UCSD-AML1 (cell line): ENCODE results near the gene GALNTL6.

Source experiments
- DNase-seq: peaks from one replicate; lab custom pipeline; 2025; ENCODE audit not compliant: unreplicated experiment; lab: John Stamatoyannopoulos, UW

The GALNTL6 gene

DNA sequence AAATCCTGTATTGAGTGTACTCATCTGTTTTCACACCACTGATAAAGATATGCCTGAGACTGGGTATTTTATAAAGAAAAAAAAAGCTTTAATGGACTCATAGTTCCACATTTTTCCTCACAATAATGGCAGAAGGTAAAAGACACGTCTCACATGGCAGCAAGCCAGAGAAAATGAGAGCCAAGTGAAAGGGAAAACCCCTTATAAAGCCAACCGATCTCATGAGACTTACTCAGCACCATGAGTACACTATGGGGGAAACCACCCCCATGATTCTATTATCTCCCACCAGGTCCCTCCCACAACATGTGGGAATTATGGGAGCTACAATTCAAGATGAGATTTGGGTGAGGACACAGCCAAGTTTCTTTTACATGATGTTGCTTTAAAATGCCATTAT, 171.9 kb downstream of the GALNTL6 start:
- DNase-seq = no peak

DNA sequence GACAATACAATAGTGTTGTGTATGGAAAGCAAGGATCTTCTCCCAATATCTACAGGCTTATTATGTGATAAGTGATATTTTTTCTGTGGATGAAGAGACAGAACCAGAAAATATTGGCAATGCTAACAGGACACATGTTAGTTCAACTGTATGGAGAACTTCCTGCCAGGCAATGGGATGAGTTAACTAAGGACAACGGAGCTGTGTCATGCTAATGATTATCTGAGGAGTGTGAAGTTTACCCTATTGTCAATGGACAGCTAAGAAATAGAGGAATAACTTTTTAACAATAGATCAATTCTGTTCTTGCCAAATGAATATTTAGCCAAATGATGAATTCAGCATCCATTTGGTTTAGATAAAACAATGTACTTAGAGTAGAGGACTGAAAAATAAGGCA, 180.0 kb downstream of the GALNTL6 start:
- DNase-seq = no peak

DNA sequence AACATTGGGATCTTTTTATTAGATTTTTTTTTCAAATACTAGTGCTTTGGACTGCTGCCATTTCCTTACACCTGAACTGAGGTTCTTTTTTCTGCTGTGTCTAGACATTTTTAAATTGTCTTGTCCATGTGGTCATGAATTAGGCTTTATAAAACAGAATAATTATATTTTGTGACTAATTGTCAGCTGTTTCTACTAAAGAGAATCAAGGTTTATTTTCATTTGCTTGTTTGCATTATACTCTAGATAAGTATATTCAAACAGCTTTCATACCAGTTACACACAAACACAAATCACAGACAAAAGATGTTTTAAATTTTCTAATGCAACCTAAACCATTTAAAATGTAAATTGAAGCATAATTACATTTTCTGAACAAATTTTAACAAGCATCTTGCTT, 194.7 kb downstream of the GALNTL6 start:
- no peak for DNase-seq

DNA sequence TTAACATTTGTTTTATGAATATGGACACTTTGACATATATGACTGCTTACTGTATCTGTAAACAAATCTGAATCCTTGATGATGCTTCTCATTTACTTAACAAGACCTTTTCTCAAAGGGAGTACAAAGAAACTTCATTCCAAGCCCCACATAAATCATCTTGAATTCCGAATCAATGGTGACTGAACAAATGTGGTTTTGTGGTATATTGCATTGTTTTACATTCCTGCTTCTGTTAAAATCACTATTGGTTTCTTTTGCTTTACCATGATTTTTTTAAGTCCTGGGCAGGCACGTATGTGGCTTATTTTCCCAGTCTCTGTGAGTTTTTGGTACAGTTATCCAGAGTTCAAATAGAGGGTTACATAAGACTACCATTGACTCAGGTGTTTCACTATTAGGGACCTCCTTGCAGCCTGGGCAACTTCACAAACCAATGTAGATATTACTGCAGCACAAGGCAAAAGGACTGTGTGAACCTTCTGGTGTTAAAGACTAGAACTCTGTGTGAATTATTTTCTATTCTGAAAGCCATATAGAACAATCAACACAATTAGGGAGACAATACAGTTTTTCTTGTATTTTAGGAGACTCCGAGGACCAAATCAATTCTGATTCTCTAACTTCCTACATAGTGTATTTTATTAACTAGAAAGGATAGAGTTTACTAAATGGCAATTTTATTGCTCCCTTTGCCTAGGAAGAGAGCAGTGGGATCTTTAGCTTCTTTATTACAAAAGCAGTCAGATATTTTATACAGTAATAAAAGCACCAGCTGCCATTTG, 196.4 kb downstream of the GALNTL6 start:
- DNase-seq = no peak

DNA sequence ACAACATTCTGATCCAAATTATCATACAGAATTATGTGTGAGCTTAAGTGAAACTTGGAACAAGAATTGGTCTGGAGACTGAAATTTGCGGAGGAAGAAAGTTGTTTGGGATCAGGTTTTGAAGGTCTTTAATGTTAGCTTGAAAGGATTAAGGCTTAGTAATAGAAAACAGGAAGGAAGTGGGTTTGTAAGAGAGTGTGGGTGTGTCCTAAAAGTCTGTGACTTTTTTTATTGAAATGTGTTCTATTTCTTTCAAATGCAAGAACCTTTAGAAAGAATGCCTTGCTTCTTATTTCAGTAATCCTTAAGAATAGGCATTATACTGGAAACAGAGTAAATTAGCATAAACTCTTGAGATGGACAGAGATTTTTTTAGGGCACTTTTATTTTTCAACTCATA, 198.0 kb downstream of the GALNTL6 start:
- DNase-seq = no peak

DNA sequence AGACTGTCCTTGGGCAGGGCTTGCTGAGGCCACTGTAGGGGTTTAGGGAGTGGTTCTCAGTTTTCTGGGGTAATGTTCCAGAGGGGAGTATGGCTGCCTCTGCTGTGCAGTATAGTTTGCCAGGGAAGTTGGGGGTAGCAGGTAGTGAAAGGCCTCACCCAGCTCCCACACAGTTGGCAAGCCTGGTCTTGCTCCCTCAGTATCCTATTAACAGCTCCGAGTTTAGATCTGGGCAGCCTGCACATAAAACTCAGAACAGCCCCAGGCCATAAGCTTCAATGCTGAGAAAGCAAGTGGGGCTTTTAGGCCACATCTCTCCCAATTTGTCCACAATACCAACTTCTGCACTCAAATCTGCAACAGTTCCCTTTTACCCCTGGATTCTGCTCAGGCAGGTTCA, 205.2 kb downstream of the GALNTL6 start:
- no peak for DNase-seq

DNA sequence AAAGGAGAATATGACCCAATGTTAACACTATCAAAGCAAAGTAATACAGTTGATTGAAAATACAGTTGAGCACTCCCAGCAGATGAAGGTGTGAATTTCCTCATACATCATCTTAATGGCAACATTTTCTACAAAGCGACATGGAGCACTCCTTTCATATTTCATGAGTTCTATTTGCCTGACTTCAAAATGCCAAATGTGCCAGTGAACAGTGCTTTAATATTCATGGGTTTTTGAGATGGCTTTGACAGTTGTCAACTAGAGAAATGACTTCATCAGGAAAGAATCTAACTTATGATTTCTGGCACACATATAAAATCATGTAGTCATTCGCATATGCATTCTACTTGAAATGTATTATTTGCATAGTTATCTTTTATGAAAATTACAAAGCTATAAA, 222.4 kb downstream of the GALNTL6 start:
- no peak for DNase-seq

DNA sequence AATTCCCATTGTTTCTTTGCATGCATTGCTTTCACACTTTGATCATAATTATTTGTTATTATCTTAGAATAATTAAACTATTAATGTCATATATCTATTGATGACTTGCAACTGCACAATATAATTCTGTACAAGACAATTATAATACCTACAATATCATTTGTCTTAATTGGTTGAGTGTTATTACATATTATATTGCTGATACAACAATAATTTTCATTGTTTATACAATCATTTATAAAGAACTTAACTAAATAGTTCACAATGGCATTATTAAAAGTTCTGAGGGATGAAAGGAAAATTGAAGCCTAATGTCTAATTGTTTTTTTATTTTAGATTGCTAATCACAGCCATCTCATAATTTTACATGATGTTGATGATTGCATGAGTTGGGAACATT, 227.6 kb downstream of the GALNTL6 start:
- no peak for DNase-seq

DNA sequence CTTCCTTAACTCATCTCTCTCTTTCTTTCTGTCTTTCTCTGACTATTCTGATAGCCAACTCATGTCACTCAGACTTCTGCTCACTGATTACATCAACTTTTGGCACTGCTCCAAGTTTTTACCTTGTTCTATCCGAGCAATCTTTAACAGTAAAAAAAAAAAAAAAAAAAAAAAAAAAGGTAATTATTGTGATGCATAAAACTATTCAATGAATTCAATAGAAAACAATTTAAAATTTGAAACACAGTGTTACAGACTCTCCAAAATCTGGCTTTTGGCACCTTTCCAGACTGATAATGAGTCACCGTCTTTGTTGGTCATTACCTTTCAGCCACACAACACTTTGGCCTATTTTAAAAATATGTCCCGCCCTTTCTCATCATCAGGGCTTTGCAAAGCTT, 229.5 kb downstream of the GALNTL6 start:
- DNase-seq = no peak

DNA sequence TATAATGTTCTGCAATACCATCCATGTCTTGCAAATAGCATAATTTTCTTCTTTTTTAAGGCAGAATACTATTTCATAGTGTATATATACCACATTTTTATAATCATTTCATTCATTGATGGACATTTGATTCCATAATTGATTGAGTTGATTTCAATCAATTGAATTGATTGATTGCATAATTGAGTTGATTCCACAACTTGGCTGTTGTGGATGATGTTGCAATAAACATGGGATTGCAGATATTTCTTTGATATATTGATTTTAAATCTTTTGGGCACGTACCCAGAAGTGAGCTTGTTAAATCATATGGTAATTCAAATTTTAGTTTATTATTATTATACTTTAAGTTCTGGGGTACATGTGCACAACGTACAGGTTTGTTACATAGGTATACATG, 232.8 kb downstream of the GALNTL6 start:
- DNase-seq = no peak

DNA sequence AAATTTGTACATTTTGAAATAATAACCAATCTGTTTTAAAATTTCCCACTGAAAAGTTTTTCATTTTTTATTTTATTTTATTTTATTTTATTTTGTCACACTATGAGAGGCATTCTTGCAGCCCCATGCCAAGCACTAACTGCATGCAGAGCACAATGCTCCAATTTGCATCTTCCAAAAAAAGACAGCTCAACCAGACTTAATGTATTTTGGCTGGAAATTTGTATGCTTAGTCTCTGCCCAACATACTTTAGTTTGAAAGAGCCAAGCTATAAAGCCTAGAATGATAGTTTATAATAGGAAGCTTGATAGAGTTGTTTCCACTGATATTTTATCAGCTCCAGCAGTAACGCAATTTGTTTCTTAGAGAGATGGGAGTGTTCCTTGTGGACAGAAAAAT, 235.5 kb downstream of the GALNTL6 start:
- DNase-seq = no peak

DNA sequence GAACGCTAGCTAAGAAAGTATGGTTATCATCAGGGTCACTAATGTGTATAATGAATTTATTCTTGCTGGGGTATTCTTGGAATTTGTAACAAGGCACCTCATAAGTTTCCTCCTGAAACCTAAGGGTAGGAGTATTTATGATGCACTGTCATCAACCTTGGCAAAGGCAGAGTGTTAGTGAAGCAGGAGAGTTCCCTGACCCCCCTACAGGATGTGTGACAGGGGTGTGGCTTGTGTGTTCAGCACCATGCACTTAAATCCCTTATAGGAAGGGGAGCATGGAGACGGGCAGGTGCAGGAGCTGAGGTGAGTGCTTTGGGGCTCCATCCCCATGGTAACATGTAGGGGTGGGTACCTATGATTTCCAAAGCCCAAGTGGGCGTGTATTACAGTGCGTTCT, 237.7 kb downstream of the GALNTL6 start:
- no peak for DNase-seq

DNA sequence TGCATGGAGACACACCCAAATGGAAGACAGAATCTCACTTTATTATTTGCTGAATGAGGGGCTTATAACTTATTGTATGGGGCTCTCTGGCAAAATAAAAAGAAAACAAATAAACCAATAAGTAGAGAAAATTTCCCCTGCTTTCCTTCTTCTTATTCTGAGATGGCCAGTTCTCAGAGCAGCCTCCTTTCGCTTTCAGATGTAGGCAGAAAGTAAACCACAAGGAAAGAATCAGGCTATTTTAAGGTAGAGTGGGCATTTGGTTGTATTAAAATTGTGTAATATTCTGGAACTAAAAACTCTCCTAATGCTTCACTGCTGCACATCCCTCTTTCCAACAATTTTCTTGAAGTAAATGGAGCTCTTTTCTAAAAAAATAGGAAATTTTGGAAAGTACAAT, 241.8 kb downstream of the GALNTL6 start:
- no peak for DNase-seq

DNA sequence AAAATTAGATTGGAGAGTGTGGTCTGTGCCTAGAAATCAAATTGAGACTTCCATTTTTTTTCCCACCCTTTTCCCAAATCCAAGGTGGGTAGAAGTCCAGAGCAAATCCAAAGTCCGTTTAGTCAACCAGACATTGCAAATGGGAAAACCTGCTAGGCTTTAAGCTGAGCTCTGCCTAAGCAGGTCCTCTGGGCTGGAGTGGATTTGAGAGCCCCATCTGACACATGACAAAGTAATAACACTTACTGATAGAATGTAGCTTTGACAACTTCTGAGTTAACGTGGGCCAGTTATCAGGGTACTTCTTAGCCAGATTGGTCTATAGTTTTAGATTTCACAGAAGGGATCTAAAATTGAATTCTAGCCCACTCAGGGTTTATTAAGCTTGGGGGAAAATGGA, 242.3 kb downstream of the GALNTL6 start:
- DNase-seq = no peak

DNA sequence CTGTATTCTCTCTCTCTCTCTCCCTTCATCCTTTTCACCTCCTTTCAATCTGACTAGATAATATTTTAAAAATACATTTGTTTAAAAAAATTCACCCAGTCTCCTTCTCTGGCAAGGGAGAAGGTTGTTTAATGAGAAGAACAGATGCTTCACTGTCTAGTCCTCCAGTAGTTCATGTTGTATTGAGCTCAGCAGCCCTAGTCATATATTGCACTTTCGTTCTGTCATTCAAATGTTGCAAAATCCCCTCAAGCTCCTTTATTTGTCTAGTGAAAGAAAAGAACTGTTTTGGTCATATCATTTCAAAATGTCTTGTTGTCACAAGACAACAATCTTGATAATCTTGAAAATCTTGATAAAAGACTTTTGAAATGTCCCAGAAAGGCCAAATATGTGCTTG, 248.0 kb downstream of the GALNTL6 start:
- DNase-seq = no peak

DNA sequence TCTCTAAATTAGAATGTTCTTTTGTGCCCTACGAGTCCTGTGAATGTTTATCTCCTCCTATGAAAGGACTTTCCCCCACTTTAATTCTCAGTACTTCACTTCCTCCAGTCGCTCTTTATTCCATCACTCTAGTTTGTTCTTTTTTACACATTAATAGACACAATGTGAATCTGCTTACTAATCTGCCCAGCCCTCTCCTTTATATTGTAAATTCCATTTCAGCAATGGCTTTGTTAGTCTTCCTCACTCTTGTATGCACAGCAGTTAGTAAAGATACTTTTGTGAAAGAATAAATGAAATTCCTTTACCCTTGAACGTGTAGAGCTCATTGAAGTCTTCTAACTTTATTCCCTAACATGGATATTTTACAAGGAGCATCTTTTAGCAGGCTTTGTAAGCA, 255.3 kb downstream of the GALNTL6 start:
- DNase-seq = no peak

DNA sequence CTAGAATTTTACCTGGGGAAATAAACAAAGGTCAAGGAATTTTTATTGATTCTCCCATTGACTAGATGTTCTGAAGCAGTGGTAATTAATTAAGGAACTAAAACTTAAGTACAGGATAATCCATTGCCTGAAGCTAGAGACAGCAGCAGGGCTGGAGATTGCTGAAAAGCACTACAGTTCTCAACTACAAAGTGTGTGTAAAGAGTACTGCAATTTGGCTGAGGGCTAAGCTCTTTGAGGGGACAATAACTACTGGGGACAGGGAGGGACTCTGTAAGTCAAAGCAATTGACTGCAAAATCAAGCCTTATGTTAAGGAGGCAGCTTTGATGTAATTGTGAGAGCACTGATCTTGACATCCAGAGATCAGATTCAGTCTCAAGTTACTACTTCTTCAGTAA, 260.4 kb downstream of the GALNTL6 start:
- DNase-seq = no peak

DNA sequence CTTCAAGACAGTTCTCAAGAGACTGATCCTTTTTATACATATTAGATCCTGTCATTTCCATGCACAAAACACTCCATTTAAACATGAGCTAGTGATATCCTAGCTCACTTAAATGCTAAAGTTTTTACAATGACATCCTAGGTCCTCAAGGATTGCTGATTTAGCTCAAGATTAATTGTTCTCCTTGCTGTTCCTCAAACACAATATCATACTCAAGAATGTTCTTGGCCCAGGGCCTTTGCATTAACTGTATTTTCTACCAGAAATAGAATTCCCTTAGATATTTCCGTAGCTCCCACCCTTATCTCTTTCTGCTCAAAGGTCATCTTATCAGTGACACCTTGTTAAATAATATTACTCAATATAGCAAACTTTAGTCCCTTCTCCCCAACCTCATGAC, 270.1 kb downstream of the GALNTL6 start:
- DNase-seq = no peak

DNA sequence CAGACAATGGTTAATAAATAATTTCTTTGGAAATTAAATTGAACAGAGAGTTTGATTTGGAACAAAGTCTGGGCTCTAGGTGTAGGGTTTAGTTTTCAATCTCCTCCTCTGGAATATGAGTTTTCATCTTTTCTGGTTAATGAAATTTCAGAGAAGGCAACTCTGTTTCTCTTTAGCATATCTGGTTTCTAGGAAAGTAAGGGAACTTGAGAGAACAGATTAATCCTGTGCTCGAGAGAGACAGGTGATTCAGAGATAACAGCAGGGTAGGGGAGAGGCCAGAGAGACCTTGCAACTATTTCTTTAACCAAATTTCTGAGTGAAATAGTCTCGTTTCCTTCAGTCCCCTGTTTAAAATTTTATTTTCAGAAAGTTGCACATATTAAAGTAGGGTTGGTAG, 275.4 kb downstream of the GALNTL6 start:
- no peak for DNase-seq

DNA sequence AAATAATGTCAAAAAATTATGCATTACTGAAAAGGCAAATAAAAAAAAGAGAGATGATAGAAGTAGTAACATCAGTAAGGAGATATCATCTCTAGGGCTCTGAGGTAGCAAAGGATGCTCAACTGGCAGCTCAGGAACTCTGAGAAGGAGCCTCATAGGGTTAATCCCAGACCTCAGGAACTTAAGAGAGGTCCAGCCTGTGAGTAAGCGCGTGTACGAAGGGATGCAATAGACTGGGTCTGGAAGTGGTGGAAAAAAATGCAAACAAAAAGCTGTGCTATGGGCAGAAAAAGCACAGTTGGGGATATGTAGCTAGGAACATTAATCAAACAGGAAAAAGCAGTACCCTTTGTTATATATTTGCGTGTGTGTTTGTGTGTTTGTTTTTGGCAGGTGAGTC, 282.0 kb downstream of the GALNTL6 start:
- no peak for DNase-seq

DNA sequence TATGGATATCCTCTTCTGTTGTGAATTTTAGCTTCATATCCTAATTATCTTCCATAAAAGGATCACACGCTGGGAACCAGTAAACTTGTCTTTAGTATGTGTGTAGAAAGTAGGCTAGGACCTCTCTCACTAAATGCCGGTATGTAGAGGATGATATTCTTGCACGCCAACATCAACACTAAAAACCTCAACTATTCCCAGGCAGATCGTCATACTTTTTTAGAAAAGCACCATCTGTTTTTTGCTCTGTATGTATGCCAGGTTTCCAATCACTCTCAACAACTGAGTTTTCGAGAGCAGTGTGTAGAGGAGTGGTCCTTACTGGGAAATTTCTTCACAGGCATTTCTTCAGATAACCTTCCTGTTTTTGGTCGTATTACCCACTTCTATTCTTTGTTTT, 283.6 kb downstream of the GALNTL6 start:
- DNase-seq = no peak

DNA sequence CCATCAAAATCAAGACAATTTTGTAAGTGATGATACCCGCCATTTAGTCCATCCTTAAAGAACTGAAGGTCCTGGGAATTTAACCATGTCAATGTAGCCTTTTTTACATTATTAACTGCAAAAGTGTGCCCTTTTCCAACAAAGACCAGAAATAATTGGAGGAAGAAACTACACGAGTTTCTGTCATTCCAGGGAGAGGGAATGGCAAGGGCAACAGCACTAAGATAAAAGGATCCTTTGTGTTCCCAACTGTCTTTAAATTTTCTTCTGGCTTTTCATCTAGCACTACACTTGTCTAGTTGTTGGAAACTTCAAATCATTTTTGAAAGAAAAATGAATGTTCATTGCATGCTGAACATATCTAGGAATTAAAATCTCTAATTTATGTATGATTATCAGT, 286.2 kb downstream of the GALNTL6 start:
- DNase-seq = no peak

DNA sequence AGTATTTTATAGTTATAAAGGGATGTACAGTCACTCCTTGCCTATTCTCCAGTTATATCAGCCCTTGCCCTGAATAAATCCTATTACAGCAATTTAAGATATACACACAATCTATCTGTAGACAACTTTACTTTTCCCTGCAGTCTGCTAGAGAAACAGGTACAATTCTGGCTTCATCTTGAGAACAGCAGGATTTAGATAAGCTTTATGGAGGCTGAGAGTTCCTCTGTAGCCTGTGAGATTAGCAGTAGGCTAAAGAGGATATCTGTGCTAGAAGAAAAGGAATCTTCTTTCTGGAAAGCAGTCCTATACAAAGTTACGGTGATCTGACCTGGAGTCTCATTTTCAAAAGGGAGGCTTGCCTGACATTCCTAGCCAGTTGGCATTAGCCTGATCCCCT, 290.3 kb downstream of the GALNTL6 start:
- no peak for DNase-seq
